ENCODE data around the gene MAP6D1.

MAP6D1 gene

GRCh38 chr3:183810643-183811594 lies 14.5 kb downstream of the MAP6D1 start (continued):
- TF ChIP-seq PBX3 (CRISPR knock-in tag; IDR thresholded peaks at IDR 0.05) = no peak
- TF ChIP-seq ZBTB11 (tag by site-specific recombination; conservative IDR thresholded peaks at IDR 0.05; ENCODE audit: low read depth) = no peak
- TF ChIP-seq ZNF174 (tag by site-specific recombination; IDR thresholded peaks at IDR 0.05) = no peak
- TF ChIP-seq ZSCAN30 (tag by site-specific recombination; IDR thresholded peaks at IDR 0.05) = no peak
- TF ChIP-seq ZNF549 (tag by site-specific recombination; IDR thresholded peaks at IDR 0.05) = no peak

- Histone ChIP-seq H3K9me3 (ENCODE audit: control insufficient read depth, insufficient read depth, low read depth, low read length) (no peaks in the 10 kb centered on the region), H3K4me1 (ENCODE audit: control insufficient read depth, insufficient read depth, low read length) (no peaks in the 10 kb centered on the region), H3K27ac (ENCODE audit: extremely low read depth, low read depth, low read length) (no peak overlapping the region), H3K4me3 (ENCODE audit: low read depth, low read length) (no peak overlapping the region), H3K36me3 (ENCODE audit: control insufficient read depth in 2 of 2, insufficient read depth in 1 of 2, low read length in 2 of 2) (peaks cover 6 to 85% of the 10 kb centered on the region in 2 experiments; a peak in 2 of 3 replicates)
- TF ChIP-seq ZNF221 (tag by site-specific recombination; IDR thresholded peaks at IDR 0.05; ENCODE audit: borderline replicate concordance) (no peak), ZNF449 (tag by site-specific recombination; IDR thresholded peaks at IDR 0.05) (no peak), ZNF146 (tag by site-specific recombination; IDR thresholded peaks at IDR 0.05) (no peak), BCL6B (tag by site-specific recombination; IDR thresholded peaks at IDR 0.05) (no peak), ZNF341 (tag by site-specific recombination; IDR thresholded peaks at IDR 0.05; ENCODE audit: low read depth) (no peak), ZNF837 (tag by site-specific recombination; IDR thresholded peaks at IDR 0.05) (no peak), ZNF174 (tag by site-specific recombination; IDR thresholded peaks at IDR 0.05) (no peak), ZNF621 (tag by site-specific recombination; IDR thresholded peaks at IDR 0.05) (no peak), ZNF514 (tag by site-specific recombination; IDR thresholded peaks at IDR 0.05) (no peak), ZNF114 (tag by site-specific recombination; IDR thresholded peaks at IDR 0.05) (no peak), ELK4 (IDR thresholded peaks at IDR 0.05; ENCODE audit: borderline replicate concordance, low read depth, low read length) (no peak), IKZF3 (tag by site-specific recombination; IDR thresholded peaks at IDR 0.05) (no peak), ZBTB10 (tag by site-specific recombination; IDR thresholded peaks at IDR 0.05) (no peak), ZEB2 (tag by site-specific recombination; IDR thresholded peaks at IDR 0.05) (no peak), ZNF629 (tag by site-specific recombination; IDR thresholded peaks at IDR 0.05) (no peak), ZNF830 (tag by site-specific recombination; IDR thresholded peaks at IDR 0.05; ENCODE audit: low read depth) (no peak), YY1 (tag by site-specific recombination; IDR thresholded peaks at IDR 0.05) (no peak)
- POLR2A ChIA-PET = no interaction called here
- CTCF ChIA-PET = interaction anchor here (1.3 kb wide), 1 partner anchor 42 kb away, joined by 3 read pairs; no protein-coding TSS in a partner anchor
Measured at GRCh38 chr3:183809270-183809669, 16.1 kb downstream of the MAP6D1 start.

All from HEK293 (cell line).